ENCODE results near the gene SETD1A. TPM values are rescaled to one million over a fixed set of nuclear protein-coding genes. Genes with fewer than 3 reads are reported as not detected.

Gene SETD1A
- total RNA-seq, 6 experiments from 2014 or later: 3.7 to 7.4 (median 6.9) TPM

- 89% methylated on average over 5 of the region's 19 CpGs for WGBS (ENCODE audit: insufficient coverage, low coverage, low lambda C conversion rate, missing lambda C conversion rate)
- Histone ChIP-seq H3K27ac (no peak overlapping the region), H3K9me3 (no peaks in the 10 kb centered on the region), H3K4me1 (no peaks in the 10 kb centered on the region), H3K4me3 (no peak overlapping the region), H3K27me3 (no peaks in the 10 kb centered on the region), H3K36me3 (peaks cover 0 to 91% (median 53%) of the 10 kb centered on the region in 4 donors)
- intact Hi-C loops (cut with DNase I): no loop called here
- TF ChIP-seq CTCF (IDR thresholded peaks at IDR 0.05): no peak
- TF ChIP-seq POLR2A (IDR thresholded peaks at IDR 0.05): no peak
- DNase-seq: no peak
- ATAC-seq: no peak
These were observed 8.6 kb downstream of the SETD1A start for GRCh38 chr16:30966033-30966619.

GRCh38 chr16:30967795-30968194, 10.2 kb downstream of the SETD1A start:
- intact Hi-C loops (cut with DNase I): no loop called here
- TF ChIP-seq POLR2A (IDR thresholded peaks at IDR 0.05): no peak
- TF ChIP-seq CTCF (IDR thresholded peaks at IDR 0.05): no peak
- Histone ChIP-seq H3K36me3 (peaks cover 0 to 91% (median 48%) of the 10 kb centered on the region in 4 donors), H3K9me3 (no peaks in the 10 kb centered on the region), H3K27me3 (no peaks in the 10 kb centered on the region), H3K27ac (no peak overlapping the region), H3K4me1 (no peaks in the 10 kb centered on the region), H3K4me3 (no peak overlapping the region)
- DNase-seq (no peak), ATAC-seq (no peak)
- 73% methylated on average over 4 of the region's 4 CpGs for WGBS (ENCODE audit: insufficient coverage, low coverage, low lambda C conversion rate, missing lambda C conversion rate)

- no peak overlapping the region for H3K4me3 ChIP-seq
- WGBS (ENCODE audit: insufficient coverage, low coverage, low lambda C conversion rate, missing lambda C conversion rate): 87% methylated on average over 6 of the region's 19 CpGs
- peaks cover 0 to 88% (median 44%) of the 10 kb centered on the region in 4 donors for H3K36me3 ChIP-seq
- ATAC-seq (no peak), DNase-seq (no peak)
- intact Hi-C loops (cut with DNase I): no loop called here
- H3K27me3 ChIP-seq: no peaks in the 10 kb centered on the region
- H3K27ac ChIP-seq: no peak overlapping the region
- H3K4me1 ChIP-seq: no peaks in the 10 kb centered on the region
- H3K9me3 ChIP-seq: no peaks in the 10 kb centered on the region
- no peak for TF ChIP-seq POLR2A (IDR thresholded peaks at IDR 0.05)
- no peak for TF ChIP-seq CTCF (IDR thresholded peaks at IDR 0.05)
These were observed 11.8 kb downstream of the SETD1A start for GRCh38 chr16:30969246-30969842.

- WGBS (ENCODE audit: insufficient coverage, low coverage, low lambda C conversion rate, missing lambda C conversion rate): 95% methylated on average over 4 of the region's 14 CpGs
- ATAC-seq (no peak), DNase-seq (no peak)
- H3K27me3 ChIP-seq: no peaks in the 10 kb centered on the region
- H3K4me1 ChIP-seq: no peaks in the 10 kb centered on the region
- H3K36me3 ChIP-seq: peaks cover 0 to 87% (median 43%) of the 10 kb centered on the region in 4 donors
- H3K9me3 ChIP-seq: no peaks in the 10 kb centered on the region
- H3K4me3 ChIP-seq: no peak overlapping the region
- intact Hi-C loops (cut with DNase I): no loop called here
- no peak for TF ChIP-seq POLR2A (IDR thresholded peaks at IDR 0.05)
- no peak for TF ChIP-seq CTCF (IDR thresholded peaks at IDR 0.05)
- H3K27ac ChIP-seq: no peak overlapping the region
These were observed 13.7 kb downstream of the SETD1A start for GRCh38 chr16:30971298-30971697.

Data from right lobe of liver (tissue), 6 donors.